Osteocyte (in vitro differentiated cells): ENCODE results near the gene EPHX1. TPM values are rescaled to one million over a fixed set of nuclear protein-coding genes. Genes with fewer than 3 reads are reported as not detected.

ENCODE experiments used
- DNase-seq: peaks from one replicate; pipeline ENCODE4 v3.0.0; 2021; ENCODE audit warnings: mixed read lengths; ENCODE audit not compliant: unreplicated experiment; ENCODE audit errors: extremely low spot score
- H3K27ac Mint-ChIP-seq: one replicate; pipeline ENCODE4 v1.8.0; 2021; ENCODE audit warnings: mild to moderate bottlenecking, mixed read lengths; ENCODE audit not compliant: unreplicated experiment
- H3K27me3 Mint-ChIP-seq: one replicate; pipeline ENCODE4 v1.8.0; 2021; ENCODE audit warnings: mixed read lengths; ENCODE audit not compliant: unreplicated experiment
- H3K36me3 Mint-ChIP-seq: one replicate; pipeline ENCODE4 v1.8.0; 2021; ENCODE audit warnings: mixed read lengths; ENCODE audit not compliant: unreplicated experiment
- H3K4me1 Mint-ChIP-seq: one replicate; pipeline ENCODE4 v1.8.0; 2021; ENCODE audit warnings: mixed read lengths; ENCODE audit not compliant: unreplicated experiment
- H3K4me3 Mint-ChIP-seq: one replicate; pipeline ENCODE4 v1.8.0; 2021; ENCODE audit warnings: mild to moderate bottlenecking, moderate library complexity, mixed read lengths; ENCODE audit not compliant: unreplicated experiment
- H3K9me3 Mint-ChIP-seq: one replicate; pipeline ENCODE4 v1.8.0; 2021; ENCODE audit warnings: mixed read lengths; ENCODE audit not compliant: unreplicated experiment
- CTCF ChIP-seq: fragments of 200-600 bp; sonication (generic); IDR thresholded peaks from 2 replicates; pipeline ENCODE4 v1.5.0; 2021; ENCODE audit warnings: antibody characterized with exemption, mild to moderate bottlenecking, moderate library complexity
- total RNA-seq: library from RNA; stranded (reverse); gene quantifications from 2 replicates; pipeline ENCODE4 v1.2.1, GENCODE V29; 2021

Gene EPHX1
- total RNA-seq, 1 donor from 2014 or later = 32.3 TPM

- no peaks in the 10 kb centered on the region for H3K9me3 Mint-ChIP-seq
- H3K36me3 Mint-ChIP-seq = peaks cover 4% of the 10 kb centered on the region
- H3K27me3 Mint-ChIP-seq = no peaks in the 10 kb centered on the region
- peaks cover 5% of the 10 kb centered on the region for H3K4me1 Mint-ChIP-seq
- no peak overlapping the region for H3K4me3 Mint-ChIP-seq
- DNase-seq = no peak
- no peak overlapping the region for H3K27ac Mint-ChIP-seq
- no peak for TF ChIP-seq CTCF
Observed at GRCh38 chr1:225846331-225847310, 36.7 kb downstream of the EPHX1 start.

GRCh38 chr1:225847610-225848009, 37.7 kb downstream of the EPHX1 start:
- Mint-ChIP-seq H3K4me3 (no peak overlapping the region), H3K9me3 (no peaks in the 10 kb centered on the region), H3K27ac (no peak overlapping the region), H3K27me3 (no peaks in the 10 kb centered on the region), H3K4me1 (peaks cover 5% of the 10 kb centered on the region), H3K36me3 (peaks cover 7% of the 10 kb centered on the region)
- DNase-seq = no peak
- TF ChIP-seq CTCF = no peak

GRCh38 chr1:225848030-225848955, 38.4 kb downstream of the EPHX1 start:
- no peak for DNase-seq
- H3K36me3 Mint-ChIP-seq = peaks cover 7% of the 10 kb centered on the region

GRCh38 chr1:225849925-225850324, 40.0 kb downstream of the EPHX1 start:
- DNase-seq = no peak

More at GRCh38 chr1:225848030-225848955, 38.4 kb downstream of the EPHX1 start:
- no peaks in the 10 kb centered on the region for H3K9me3 Mint-ChIP-seq
- TF ChIP-seq CTCF = no peak
- no peak overlapping the region for H3K4me3 Mint-ChIP-seq
- no peaks in the 10 kb centered on the region for H3K27me3 Mint-ChIP-seq
- H3K27ac Mint-ChIP-seq = no peak overlapping the region
- peaks cover 5% of the 10 kb centered on the region for H3K4me1 Mint-ChIP-seq

More at GRCh38 chr1:225849925-225850324, 40.0 kb downstream of the EPHX1 start:
- Mint-ChIP-seq H3K9me3 (no peaks in the 10 kb centered on the region), H3K27me3 (no peaks in the 10 kb centered on the region), H3K36me3 (peaks cover 16% of the 10 kb centered on the region), H3K27ac (no peak overlapping the region), H3K4me1 (peaks cover 5% of the 10 kb centered on the region), H3K4me3 (no peak overlapping the region)
- TF ChIP-seq CTCF = no peak
